ENCODE data around the gene ABCA1.

ABCA1 gene

GRCh38 chr9:104795082-104795481, 132.9 kb downstream of the ABCA1 start:
- H3K9me3 ChIP-seq (ENCODE audit: severe bottlenecking) = no peaks in the 10 kb centered on the region
- H3K27ac ChIP-seq = no peak overlapping the region
- H3K36me3 ChIP-seq = no peaks in the 10 kb centered on the region; the same call in none of the 2 replicates
- H3K27me3 ChIP-seq (ENCODE audit: insufficient read depth, low read depth, severe bottlenecking) = no peaks in the 10 kb centered on the region
- no peak for DNase-seq
- TF ChIP-seq CTCF (IDR thresholded peaks at IDR 0.05; ENCODE audit: low read depth, low read length) = no peak
- no peak overlapping the region for H3K4me3 ChIP-seq (ENCODE audit: low read depth, low read length)

GRCh38 chr9:104794070-104794469, 133.9 kb downstream of the ABCA1 start:
- Histone ChIP-seq H3K27ac (no peak overlapping the region), H3K36me3 (no peaks in the 10 kb centered on the region; the same call in none of the 2 replicates), H3K4me3 (ENCODE audit: low read depth, low read length) (no peak overlapping the region), H3K27me3 (ENCODE audit: insufficient read depth, low read depth, severe bottlenecking) (no peaks in the 10 kb centered on the region), H3K9me3 (ENCODE audit: severe bottlenecking) (no peaks in the 10 kb centered on the region)
- no peak for DNase-seq
- TF ChIP-seq CTCF (IDR thresholded peaks at IDR 0.05; ENCODE audit: low read depth, low read length) = no peak

GRCh38 chr9:104788251-104788650, 139.7 kb downstream of the ABCA1 start:
- TF ChIP-seq CTCF (IDR thresholded peaks at IDR 0.05; ENCODE audit: low read depth, low read length) = no peak
- no peaks in the 10 kb centered on the region for H3K27me3 ChIP-seq (ENCODE audit: insufficient read depth, low read depth, severe bottlenecking)
- H3K27ac ChIP-seq = no peak overlapping the region
- no peak overlapping the region for H3K4me3 ChIP-seq (ENCODE audit: low read depth, low read length)
- DNase-seq = no peak
- H3K9me3 ChIP-seq (ENCODE audit: severe bottlenecking) = no peaks in the 10 kb centered on the region
- H3K36me3 ChIP-seq = no peaks in the 10 kb centered on the region; the same call in none of the 2 replicates

GRCh38 chr9:104787306-104788015, 140.5 kb downstream of the ABCA1 start:
- Histone ChIP-seq H3K9me3 (ENCODE audit: severe bottlenecking) (no peaks in the 10 kb centered on the region), H3K36me3 (no peaks in the 10 kb centered on the region; the same call in none of the 2 replicates), H3K27ac (no peak overlapping the region), H3K4me3 (ENCODE audit: low read depth, low read length) (no peak overlapping the region), H3K27me3 (ENCODE audit: insufficient read depth, low read depth, severe bottlenecking) (no peaks in the 10 kb centered on the region)
- no peak for TF ChIP-seq CTCF (IDR thresholded peaks at IDR 0.05; ENCODE audit: low read depth, low read length)
- DNase-seq = no peak

GRCh38 chr9:104786293-104786692, 141.7 kb downstream of the ABCA1 start:
- H3K4me3 ChIP-seq (ENCODE audit: low read depth, low read length) = no peak overlapping the region
- no peak for TF ChIP-seq CTCF (IDR thresholded peaks at IDR 0.05; ENCODE audit: low read depth, low read length)
- H3K27ac ChIP-seq = no peak overlapping the region
- H3K9me3 ChIP-seq (ENCODE audit: severe bottlenecking) = no peaks in the 10 kb centered on the region
- H3K36me3 ChIP-seq = no peaks in the 10 kb centered on the region; the same call in 1 of the 2 replicates
- DNase-seq = no peak
- no peaks in the 10 kb centered on the region for H3K27me3 ChIP-seq (ENCODE audit: insufficient read depth, low read depth, severe bottlenecking)

GRCh38 chr9:104784098-104784497, 143.9 kb downstream of the ABCA1 start:
- Histone ChIP-seq H3K27me3 (ENCODE audit: insufficient read depth, low read depth, severe bottlenecking) (no peaks in the 10 kb centered on the region), H3K27ac (no peak overlapping the region), H3K4me3 (ENCODE audit: low read depth, low read length) (no peak overlapping the region), H3K36me3 (no peaks in the 10 kb centered on the region; the same call in 1 of the 2 replicates), H3K9me3 (ENCODE audit: severe bottlenecking) (no peaks in the 10 kb centered on the region)
- DNase-seq = no peak
- no peak for TF ChIP-seq CTCF (IDR thresholded peaks at IDR 0.05; ENCODE audit: low read depth, low read length)

All from WERI-Rb-1 (cell line).